ENCODE measurements around the gene RIMKLB. TPM values are rescaled to one million over a fixed set of nuclear protein-coding genes. Genes with fewer than 3 reads are reported as not detected.

The RIMKLB gene
- total and polyA plus RNA-seq, 2 of the 4 experiments (the other 2 are of a cell fraction): 12.5 to 18.8 TPM

DNA sequence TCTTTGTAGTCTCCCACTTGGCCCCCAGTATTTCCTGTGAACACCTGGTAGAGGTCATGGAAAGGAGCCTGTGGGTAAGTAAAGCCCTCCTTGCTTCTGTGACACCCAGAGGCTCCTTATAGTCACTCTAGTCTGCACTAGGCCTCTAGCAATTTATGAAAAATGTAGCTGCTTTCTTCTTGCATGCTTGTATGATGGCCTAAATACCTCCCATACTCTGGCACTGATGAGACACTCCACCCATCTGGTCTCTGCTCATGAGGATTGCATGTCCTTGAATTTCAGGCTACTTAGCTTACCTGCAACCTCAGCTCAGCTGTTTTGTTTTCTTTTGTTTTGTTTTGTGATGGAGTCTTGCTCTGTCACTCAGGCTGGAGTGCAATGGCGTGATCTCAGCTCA is 120.1 kb downstream of the RIMKLB start:
- Histone ChIP-seq H4K20me1 (ENCODE audit: insufficient read depth, low read length) (no peaks in the 10 kb centered on the region), H3K18ac (ENCODE audit: low read depth, low read length) (no peak overlapping the region), H3K9me1 (ENCODE audit: insufficient read depth, low read length) (no peaks in the 10 kb centered on the region), H3K9ac (ENCODE audit: low read depth, low read length) (no peak overlapping the region), H3K4me3 (ENCODE audit: insufficient read depth, low read depth, low read length) (no peak overlapping the region), H4K91ac (ENCODE audit: insufficient read depth, low read depth, low read length) (no peak overlapping the region), H3K4me1 (ENCODE audit: control insufficient read depth, insufficient read depth, low read length) (no peaks in the 10 kb centered on the region), H3K56ac (ENCODE audit: extremely low read depth, insufficient read depth, low read length) (no peak overlapping the region), H3K27me3 (ENCODE audit: control insufficient read depth, insufficient read depth, low read length) (no peaks in the 10 kb centered on the region), H3K79me1 (ENCODE audit: low read depth in 1 of 2, low read length in 2 of 2) (no peaks in the 10 kb centered on the region), H4K8ac (ENCODE audit: low read depth in 2 of 2, low read length in 2 of 2) (no peak overlapping the region), H3K36me3 (ENCODE audit: control insufficient read depth, insufficient read depth, low read length) (no peaks in the 10 kb centered on the region), H2BK20ac (ENCODE audit: low read depth, low read length) (no peak overlapping the region), H3K23ac (ENCODE audit: low read depth, low read length) (no peak overlapping the region), H2AFZ (replicated peaks; ENCODE audit: low read length, poor library complexity) (no peak overlapping the region), H2BK15ac (ENCODE audit: low read depth, low read length) (no peak overlapping the region), H4K5ac (ENCODE audit: low read depth, low read length) (no peak overlapping the region), H3K4ac (ENCODE audit: low read depth, low read length) (no peak overlapping the region), H3K4me2 (ENCODE audit: low read depth, low read length) (no peak overlapping the region), H3K27ac (ENCODE audit: insufficient read depth, low read length) (no peak overlapping the region), H2AK9ac (replicated peaks; ENCODE audit: low read depth, low read length, poor library complexity) (no peak overlapping the region), H2BK120ac (ENCODE audit: low read depth, low read length) (no peak overlapping the region), H3K14ac (replicated peaks; ENCODE audit: low read depth, low read length) (no peak overlapping the region), H2AK5ac (ENCODE audit: low read depth, low read length) (no peak overlapping the region), H2BK5ac (ENCODE audit: low read depth, low read length, poor library complexity, severe bottlenecking) (no peak overlapping the region), H3K9me3 (ENCODE audit: control insufficient read depth, insufficient read depth, low read length) (no peaks in the 10 kb centered on the region)
- no CpG with 5 or more reads among the region's 1 CpG for WGBS, 2 experiments (ENCODE audit: extremely low coverage in 2 of 2, insufficient read length in 1 of 2)
- dilution Hi-C loops (cut with HindIII; ENCODE audit: low sequenced_read_pairs, unreplicated experiment) (no loop called here), intact Hi-C loops (cut with micrococcal nuclease) (no loop called here), in situ Hi-C loops (cut with MboI; ENCODE audit: low sequenced_read_pairs) (no loop called here)
- POLR2A ChIA-PET (ENCODE audit: unreplicated experiment): interaction anchor here (0.6 kb wide), 1 partner anchor 1801 kb away, joined by 4 read pairs; no protein-coding TSS in a partner anchor
- ATAC-seq (ENCODE audit: low read depth) (0 out of 2 replicates have a peak, but pooled peaks have one; percentile 29), DNase-seq (no peak)
- BruUV-seq (replicated peaks): no TSS peak
- CTCF ChIA-PET: interaction anchor here (0.6 kb wide), 1 partner anchor 149 kb away, joined by 3 read pairs; no protein-coding TSS in a partner anchor
- TF ChIP-seq, protein P1, sequence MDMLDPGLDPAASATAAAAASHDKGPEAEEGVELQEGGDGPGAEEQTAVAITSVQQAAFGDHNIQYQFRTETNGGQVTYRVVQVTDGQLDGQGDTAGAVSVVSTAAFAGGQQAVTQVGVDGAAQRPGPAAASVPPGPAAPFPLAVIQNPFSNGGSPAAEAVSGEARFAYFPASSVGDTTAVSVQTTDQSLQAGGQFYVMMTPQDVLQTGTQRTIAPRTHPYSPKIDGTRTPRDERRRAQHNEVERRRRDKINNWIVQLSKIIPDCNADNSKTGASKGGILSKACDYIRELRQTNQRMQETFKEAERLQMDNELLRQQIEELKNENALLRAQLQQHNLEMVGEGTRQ (IDR thresholded peaks at IDR 0.05; ENCODE audit: low read depth, low read length): no peak
- TF ChIP-seq NFE2L2 (IDR thresholded peaks at IDR 0.05; ENCODE audit: low read depth, low read length): no peak
- TF ChIP-seq CEBPB (IDR thresholded peaks at IDR 0.05; ENCODE audit: low read depth, low read length): no peak
- TF ChIP-seq RFX5 (IDR thresholded peaks at IDR 0.05; ENCODE audit: low read depth, low read length): no peak
- no peak for TF ChIP-seq RAD21 (IDR thresholded peaks at IDR 0.05; ENCODE audit: low read length)
- no peak for TF ChIP-seq BHLHE40 (IDR thresholded peaks at IDR 0.05; ENCODE audit: low read depth, low read length)
- no peak for TF ChIP-seq SMC3 (IDR thresholded peaks at IDR 0.05; ENCODE audit: low read depth, low read length)
